Ureter (tissue), 1 donor: ENCODE results near the gene TGFB2. TPM values are rescaled to one million over a fixed set of nuclear protein-coding genes. Genes with fewer than 3 reads are reported as not detected.

Experiments
- DNase-seq: peaks from one replicate; pipeline ENCODE4 v3.0.0-alpha.2; 2020; ENCODE audit warnings: low spot score
- total RNA-seq: library from RNA; stranded (reverse); gene quantifications from one replicate; pipeline ENCODE4 v1.2.4, GENCODE V29; 2023
- donor health status: DM: yes; HTN: yes; CAD: no.

TGFB2 gene
- total RNA-seq, 1 donor from 2014 or later: 17.4 TPM

DNA sequence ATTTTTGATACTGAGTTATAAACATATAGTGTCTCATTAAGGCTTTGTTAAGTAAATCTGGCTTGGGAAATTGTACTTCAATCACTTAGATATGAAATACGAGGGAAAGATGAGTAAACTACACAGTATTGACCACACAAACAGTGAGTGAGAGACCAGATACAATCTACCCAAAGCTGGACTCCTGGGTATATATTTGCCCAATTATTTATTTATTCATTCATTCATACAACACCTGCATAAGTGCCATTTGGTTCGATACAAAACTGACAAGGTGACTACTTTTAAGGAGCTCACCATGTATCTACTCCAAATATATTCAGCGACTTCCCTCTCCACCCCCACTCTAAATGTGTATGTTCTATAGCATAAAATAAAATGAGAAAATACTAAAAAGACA lies 143.4 kb downstream of the TGFB2 start:
- DNase-seq: no peak

DNA sequence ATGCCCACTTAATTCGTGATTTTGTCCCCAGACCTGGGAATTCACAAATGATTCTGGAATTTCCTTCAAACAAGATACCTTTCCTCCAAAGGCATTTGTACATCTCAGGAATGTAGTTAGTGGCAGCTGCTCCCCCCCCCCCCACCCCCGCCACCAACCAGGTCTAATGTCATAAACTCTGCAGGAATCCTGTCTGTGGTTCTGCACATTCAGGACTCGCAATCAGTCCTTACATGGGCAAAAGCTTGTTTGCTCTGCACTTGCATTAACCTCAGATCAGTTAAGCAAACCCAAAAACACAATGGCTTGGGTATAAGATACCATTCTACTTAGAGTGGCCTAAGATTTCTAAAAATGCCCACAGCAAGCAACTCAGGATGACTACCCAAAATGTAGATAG lies 143.8 kb downstream of the TGFB2 start:
- DNase-seq: no peak

DNA sequence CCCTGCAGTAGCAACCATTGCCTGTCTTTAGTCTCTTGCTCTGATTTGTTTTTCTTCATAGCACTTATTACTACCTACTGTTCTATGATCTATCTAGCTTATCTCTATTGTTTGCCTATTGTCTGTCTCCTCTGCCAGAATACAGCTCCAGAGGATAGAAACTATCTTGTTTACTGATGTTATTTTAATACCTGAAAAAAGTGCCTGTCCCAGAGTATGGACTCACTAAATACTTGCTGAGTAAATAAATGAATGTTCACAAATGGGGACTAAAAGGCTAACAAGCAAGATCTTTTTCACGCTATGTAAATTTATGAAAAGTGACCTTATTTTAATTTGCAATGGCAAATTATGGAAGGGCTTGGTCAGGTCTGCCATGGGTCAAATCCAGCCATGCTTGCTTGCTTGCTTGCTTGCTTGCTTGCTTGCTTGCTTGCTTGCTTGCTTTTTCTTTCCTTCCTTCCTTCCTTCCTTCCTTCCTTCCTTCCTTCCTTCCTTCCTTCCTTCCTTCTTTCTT lies 145.3 kb downstream of the TGFB2 start:
- DNase-seq: no peak

DNA sequence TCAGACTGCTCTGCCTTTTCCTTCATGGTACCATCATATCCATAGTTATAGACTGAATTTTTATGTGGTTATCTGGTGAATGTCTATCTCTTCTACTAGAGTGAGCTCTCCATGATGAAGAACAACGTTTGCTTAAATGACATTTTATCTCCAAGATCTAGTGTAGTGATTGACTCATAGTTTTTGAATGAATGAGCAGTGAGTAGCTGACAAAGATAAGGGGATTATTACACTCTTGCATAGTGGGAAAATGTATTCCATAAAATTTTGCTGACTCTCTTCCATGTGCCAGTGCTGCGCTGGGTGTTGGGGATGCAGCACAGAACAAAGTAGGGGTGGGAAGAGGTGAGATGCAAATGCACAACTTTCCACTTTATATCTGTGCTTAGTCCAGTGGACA lies 147.7 kb downstream of the TGFB2 start:
- no peak for DNase-seq

DNA sequence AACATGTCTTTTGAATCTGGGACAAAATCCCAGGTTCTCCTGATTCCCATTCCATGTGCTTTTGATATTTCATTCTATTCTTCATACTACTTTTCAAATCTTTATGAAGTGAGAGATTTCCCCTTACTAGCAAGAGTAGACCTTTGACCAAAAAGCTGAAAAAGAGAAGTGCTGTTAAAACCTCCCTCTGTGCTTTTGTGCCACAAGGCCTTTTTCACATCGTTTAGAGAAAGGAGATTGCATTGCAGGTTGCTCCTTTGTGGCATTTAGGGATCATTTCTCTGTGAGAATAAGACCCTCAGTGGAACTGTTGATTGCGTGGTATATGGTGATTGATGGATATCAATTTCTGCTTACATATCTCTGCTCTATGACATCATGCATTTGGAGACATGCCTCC lies 148.8 kb downstream of the TGFB2 start:
- no peak for DNase-seq

Other genes with a start within 250 kb of the TGFB2 start
- gene RRP15, start 60.0 kb upstream of the TGFB2 start, total RNA-seq: 28.9 TPM